Posterior vena cava (tissue), 2 donors: ENCODE results near the gene PDE3A. TPM values are rescaled to one million over a fixed set of nuclear protein-coding genes. Genes with fewer than 3 reads are reported as not detected.

ENCODE experiments used
- DNase-seq: peaks from one replicate; pipeline ENCODE4 v3.0.0-alpha.2; 2020; ENCODE audit warnings: low spot score
- intact Hi-C, 2 donors: fragments of 100-400 bp; cut with DNase I; formaldehyde crosslinking; loops; one replicate each; pipeline versions ENCODE4 v1.14.1 to v1.14.2; 2022 to 2023
- total RNA-seq, 2 donors: library from RNA; stranded (reverse); fragmentation: NEBNext Ultra II Directional; extraction: Animal tissue kit (Norgen Biotek cat#: 25700); gene quantifications; one replicate each; pipeline ENCODE4 v1.2.1, GENCODE V29; 2021
- donor health status: DM: yes; HTN: yes; CAD: no.
- donor health status: DM: yes; HTN: yes; CAD: no.

PDE3A gene
- total RNA-seq, 2 donors from 2014 or later = 52.8 to 59.4 TPM

- DNase-seq = no peak
- intact Hi-C loops = no loop called here
Observed at GRCh38 chr12:20411345-20411744, 43.0 kb downstream of the PDE3A start.

DNA sequence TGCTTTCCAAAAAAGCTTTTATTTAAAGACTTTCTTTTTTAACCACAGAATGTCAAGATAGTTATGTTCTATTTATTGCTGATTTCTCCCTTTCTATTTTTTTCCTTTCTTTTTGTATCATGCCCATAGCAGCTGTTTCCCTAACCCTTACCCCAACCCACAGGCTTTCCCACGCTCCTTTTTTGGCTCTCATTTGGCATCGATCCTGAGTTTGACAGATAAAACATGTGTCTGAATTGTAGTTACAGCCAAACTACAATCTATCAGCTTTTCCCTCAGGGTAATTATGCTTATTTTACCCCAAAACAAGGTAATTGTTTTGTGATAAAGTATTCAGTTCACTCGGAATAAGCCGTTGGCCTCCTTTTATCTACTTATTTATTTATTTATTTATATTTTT is 46.7 kb downstream of the PDE3A start:
- intact Hi-C loops = no loop called here
- DNase-seq = no peak

DNA sequence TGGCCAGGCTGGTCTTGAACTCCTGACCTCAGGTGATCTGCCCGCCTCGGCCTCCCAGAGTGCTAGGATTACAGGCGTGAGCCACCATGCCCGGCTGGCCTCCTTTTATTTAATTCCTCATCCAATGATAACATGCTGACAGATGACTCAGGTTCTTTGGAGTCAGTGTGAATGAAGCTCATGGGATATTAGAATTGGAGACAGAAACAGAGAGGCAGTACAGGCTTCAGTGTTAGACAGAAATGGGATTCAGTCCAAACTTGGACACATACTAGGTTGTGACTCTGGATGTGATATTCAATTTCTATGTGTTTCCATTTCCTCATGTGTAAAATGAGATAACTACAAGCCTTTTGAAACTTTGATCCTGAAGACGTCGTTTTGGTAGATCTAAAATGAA is 47.3 kb downstream of the PDE3A start:
- intact Hi-C loops = no loop called here
- no peak for DNase-seq

GRCh38 chr12:20420557-20420956 is 52.2 kb downstream of the PDE3A start:
- DNase-seq = no peak
- intact Hi-C loops = no loop called here

DNA sequence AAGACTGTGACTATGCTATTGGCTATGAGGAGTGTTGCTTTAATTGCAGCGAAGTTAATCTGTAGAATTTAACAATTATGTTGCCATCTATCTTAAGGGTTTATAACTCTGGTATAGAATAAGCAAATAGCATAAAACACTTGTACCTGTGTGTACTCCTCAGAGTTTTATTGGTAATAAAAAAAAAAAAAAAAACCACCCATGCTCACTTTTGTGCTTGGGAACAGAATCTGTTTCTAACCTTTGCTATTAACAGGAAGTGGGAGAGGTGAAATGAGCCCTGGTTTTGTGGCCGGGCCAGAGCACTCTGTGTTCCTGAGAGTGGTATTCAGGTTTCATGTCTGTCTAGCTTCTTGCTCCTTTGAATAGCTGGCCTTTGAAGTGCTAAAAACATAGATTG is 53.1 kb downstream of the PDE3A start:
- intact Hi-C loops = no loop called here
- DNase-seq = no peak

- no peak for DNase-seq
- intact Hi-C loops = no loop called here
Observed at GRCh38 chr12:20423557-20423956, 55.2 kb downstream of the PDE3A start.

DNA sequence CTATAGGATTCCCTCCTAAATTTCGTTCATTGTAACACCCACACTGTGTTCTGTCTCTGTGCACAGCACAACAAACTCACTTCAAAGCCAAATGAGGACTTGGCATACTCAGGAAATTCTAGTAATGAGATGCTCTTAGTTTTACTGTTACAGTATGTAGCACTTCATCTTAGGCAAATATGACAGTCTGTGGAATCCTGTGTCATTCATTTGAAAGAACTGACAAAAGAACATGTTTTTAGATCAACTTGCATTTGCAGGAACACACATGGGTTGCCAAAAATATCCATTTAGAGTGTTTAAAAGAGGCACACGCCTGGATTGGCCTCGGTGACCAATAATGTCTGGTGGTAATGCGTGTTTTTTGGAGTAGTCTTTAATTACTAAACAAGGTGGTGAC is 56.5 kb downstream of the PDE3A start:
- intact Hi-C loops = loop anchor here in 1 of 2 donors (5.0 kb wide), 1 partner anchor 1062 kb away; no protein-coding TSS in a partner anchor
- DNase-seq = no peak

- intact Hi-C loops = loop anchor here in 1 of 2 donors (5.0 kb wide), 1 partner anchor 1061 kb away; no protein-coding TSS in a partner anchor
- DNase-seq = peak; percentile 86
Observed at GRCh38 chr12:20426191-20426590, 57.9 kb downstream of the PDE3A start.

GRCh38 chr12:20426957-20427356 is 58.6 kb downstream of the PDE3A start:
- DNase-seq = no peak
- intact Hi-C loops = loop anchor here in 1 of 2 donors (5.0 kb wide), 1 partner anchor 1060 kb away; no protein-coding TSS in a partner anchor

DNA sequence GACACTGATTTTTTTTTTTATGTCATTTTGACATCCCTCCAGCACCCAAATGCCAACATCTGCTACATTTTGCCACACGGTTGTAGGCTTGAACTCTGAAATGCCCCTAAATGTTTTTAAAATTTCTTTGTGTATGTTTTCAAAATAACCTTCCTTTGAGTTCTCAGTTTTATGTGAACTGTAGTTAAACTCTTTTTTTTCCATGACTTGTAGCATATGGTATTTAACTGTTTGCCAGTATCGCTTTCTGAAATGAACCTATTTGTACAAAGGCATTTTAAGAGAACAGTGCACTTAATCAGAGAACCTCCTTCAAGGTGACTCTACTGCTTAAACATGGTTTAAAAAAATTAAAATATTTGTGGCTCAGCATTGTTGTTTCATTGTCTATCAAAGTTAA is 61.5 kb downstream of the PDE3A start:
- intact Hi-C loops = loop anchor here in 1 of 2 donors (5.0 kb wide), 1 partner anchor 1057 kb away; no protein-coding TSS in a partner anchor

GRCh38 chr12:20432290-20432689 is 64.0 kb downstream of the PDE3A start:
- no peak for DNase-seq
- intact Hi-C loops = no loop called here

More for the DNA sequence above, 61.5 kb downstream of the PDE3A start:
- DNase-seq = no peak

DNA sequence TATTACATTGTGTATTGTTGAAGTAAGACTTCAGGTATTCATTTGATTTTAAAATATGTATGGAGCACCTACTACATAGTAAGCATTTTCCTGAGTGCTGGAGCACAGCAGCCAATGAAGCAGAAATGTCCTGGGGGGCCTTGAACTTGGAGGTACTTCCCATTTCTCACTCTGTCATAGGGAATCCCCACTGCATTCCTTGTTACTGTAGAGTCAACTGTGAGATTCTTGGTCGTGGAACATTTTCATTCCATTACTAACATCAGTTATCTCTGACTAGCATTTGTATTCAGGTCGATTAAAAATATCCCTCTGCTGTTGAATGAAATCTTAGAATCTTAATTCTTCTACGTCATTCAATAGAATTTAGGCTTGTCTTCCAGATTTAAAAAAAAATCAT is 66.7 kb downstream of the PDE3A start:
- intact Hi-C loops = no loop called here
- DNase-seq = no peak

DNA sequence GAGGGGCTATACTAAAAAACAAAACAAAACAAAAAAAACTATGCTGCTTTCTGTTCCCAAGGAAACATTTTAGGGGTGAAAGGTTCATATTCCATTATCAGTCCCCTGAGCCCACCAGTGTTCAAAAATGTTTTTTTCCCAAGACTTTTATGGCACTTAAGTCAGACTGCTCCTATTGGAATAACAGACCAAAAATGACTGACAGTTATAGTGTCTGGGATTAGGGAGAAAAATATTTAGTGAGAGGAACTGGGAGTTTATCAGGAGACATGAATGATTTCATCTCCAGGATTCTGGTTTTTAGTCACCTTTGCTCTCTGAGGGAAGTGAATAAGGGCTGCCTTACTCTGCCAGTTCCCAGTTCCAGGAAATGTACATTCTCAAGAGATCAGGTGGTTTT is 68.0 kb downstream of the PDE3A start:
- intact Hi-C loops = no loop called here
- DNase-seq = no peak

DNA sequence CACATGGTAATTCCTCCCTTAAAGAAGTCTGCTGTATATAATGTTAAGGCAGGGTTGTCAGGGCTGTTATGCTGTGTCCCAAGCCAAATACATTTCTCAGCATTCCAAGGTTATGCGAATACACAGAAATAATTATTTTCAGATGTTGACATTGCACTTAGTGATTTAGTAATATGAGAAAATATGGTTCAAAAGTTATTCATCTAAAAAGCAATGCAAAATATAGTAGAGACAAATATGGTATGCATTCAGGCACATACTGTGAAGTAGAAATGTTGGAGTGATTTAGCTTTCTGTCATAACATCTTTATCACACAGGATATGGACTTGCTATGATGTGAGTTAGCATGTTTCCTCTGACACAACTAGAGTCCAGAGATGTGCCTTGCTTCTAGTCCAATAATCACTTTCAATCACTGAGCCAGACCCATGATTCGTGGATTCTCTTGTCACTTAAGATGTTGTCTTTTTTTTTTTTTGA is 70.0 kb downstream of the PDE3A start:
- DNase-seq = no peak
- intact Hi-C loops = no loop called here

- no peak for DNase-seq
- intact Hi-C loops = no loop called here
Observed at GRCh38 chr12:20439626-20440025, 71.3 kb downstream of the PDE3A start.

GRCh38 chr12:20440408-20440807 is 72.1 kb downstream of the PDE3A start:
- intact Hi-C loops = no loop called here
- no peak for DNase-seq

DNA sequence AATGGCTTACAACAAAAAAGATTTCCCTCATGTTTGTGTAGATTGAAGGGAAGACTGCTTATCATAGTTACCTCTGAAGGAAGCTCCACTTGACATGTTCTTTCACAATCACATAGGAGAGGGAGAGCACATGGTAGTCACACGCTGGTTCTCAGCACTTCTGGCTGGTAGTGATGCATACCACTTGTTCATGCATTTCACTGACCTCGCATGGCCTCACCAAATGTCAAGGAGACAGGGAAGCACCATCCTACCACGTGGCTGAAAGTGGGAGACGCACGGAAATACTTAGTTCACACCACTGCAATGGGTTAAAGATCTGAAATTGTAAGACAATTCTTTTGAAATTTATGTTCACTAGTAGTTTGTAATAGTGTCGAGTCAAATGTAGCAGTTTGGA is 74.0 kb downstream of the PDE3A start:
- intact Hi-C loops = no loop called here
- DNase-seq = no peak

GRCh38 chr12:20443255-20443654 is 74.9 kb downstream of the PDE3A start:
- intact Hi-C loops = no loop called here
- DNase-seq = no peak

GRCh38 chr12:20443792-20444191 is 75.5 kb downstream of the PDE3A start:
- no peak for DNase-seq
- intact Hi-C loops = no loop called here

- DNase-seq = no peak
- intact Hi-C loops = no loop called here
Observed at GRCh38 chr12:20444595-20445170, 76.3 kb downstream of the PDE3A start.

GRCh38 chr12:20445687-20446086 is 77.3 kb downstream of the PDE3A start:
- intact Hi-C loops = no loop called here
- no peak for DNase-seq

- no peak for DNase-seq
- intact Hi-C loops = no loop called here
Observed at GRCh38 chr12:20446836-20447235, 78.5 kb downstream of the PDE3A start.
